GM12872 (cell line): ENCODE data around the gene SPATA21.

ENCODE experiments used
- TF ChIP-seq, protein P1 (sequence below): IDR thresholded peaks from 3 replicates; pipeline ENCODE4 v1.5.1; 2011; ENCODE audit warnings: low read depth, mild to moderate bottlenecking, low read length, moderate library complexity; ENCODE audit not compliant: insufficient read depth

Gene SPATA21

DNA sequence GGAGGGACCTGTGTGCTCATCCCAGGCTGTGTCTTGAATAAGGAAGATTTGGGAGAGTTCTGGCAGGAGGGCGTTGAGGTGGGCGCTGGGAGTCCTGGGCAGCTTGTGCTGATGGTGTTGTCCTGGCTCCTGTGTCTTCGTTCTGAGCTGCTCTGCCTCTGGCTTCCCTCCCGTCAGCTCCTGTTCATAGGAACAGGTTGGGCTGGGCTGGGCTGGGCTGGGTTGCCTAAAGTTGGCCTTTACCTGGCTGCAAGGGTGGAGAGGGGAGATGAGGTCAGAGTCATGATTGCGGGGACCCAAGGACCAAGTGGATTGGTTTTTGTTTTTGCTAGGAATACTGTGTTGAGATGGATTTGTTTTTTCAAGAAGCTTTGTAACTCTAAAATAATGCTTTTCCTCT is 12.4 kb upstream of the SPATA21 start:
- TF ChIP-seq, protein P1, sequence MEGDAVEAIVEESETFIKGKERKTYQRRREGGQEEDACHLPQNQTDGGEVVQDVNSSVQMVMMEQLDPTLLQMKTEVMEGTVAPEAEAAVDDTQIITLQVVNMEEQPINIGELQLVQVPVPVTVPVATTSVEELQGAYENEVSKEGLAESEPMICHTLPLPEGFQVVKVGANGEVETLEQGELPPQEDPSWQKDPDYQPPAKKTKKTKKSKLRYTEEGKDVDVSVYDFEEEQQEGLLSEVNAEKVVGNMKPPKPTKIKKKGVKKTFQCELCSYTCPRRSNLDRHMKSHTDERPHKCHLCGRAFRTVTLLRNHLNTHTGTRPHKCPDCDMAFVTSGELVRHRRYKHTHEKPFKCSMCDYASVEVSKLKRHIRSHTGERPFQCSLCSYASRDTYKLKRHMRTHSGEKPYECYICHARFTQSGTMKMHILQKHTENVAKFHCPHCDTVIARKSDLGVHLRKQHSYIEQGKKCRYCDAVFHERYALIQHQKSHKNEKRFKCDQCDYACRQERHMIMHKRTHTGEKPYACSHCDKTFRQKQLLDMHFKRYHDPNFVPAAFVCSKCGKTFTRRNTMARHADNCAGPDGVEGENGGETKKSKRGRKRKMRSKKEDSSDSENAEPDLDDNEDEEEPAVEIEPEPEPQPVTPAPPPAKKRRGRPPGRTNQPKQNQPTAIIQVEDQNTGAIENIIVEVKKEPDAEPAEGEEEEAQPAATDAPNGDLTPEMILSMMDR: no peak

DNA sequence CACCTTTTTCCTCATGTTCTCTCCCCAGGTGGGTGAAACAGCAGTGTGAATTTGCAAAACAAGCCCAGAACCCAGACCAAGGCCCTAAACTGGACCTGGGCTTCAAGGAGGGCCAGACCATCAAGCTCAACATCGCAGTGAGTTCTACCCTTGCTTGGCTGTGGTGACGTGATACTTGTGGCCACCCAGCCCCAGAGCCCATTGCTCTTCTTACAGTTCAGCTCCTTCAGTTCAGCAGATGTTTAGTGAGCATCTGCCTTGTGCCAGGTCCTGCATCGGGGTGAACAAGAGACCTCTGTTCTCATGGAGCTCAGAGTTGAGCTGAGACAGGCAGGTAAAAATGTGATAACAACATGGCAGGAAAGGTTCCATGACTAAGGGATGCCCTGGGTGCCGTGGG is 11.8 kb upstream of the SPATA21 start:
- TF ChIP-seq, protein P1: no peak

DNA sequence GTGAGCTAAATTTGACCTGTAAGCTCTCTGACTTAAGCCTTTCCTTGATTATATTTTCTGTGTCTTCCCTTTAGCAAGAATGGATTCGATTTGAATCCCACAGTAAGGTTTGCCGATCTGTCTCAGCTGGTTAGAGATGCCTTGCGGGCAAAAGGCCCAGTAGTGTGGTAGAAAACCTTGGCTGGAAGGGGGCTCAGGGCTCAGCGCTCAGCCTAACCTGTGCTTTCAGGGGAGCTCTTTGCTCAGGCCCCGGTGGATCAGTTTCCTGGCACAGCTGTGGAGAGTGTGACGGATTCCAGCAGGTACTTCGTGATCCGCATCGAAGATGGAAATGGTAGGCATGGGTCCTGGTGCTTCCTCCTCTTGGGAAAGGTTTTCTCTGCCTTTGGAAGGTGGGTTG is 10.4 kb upstream of the SPATA21 start:
- TF ChIP-seq, protein P1: no peak

DNA sequence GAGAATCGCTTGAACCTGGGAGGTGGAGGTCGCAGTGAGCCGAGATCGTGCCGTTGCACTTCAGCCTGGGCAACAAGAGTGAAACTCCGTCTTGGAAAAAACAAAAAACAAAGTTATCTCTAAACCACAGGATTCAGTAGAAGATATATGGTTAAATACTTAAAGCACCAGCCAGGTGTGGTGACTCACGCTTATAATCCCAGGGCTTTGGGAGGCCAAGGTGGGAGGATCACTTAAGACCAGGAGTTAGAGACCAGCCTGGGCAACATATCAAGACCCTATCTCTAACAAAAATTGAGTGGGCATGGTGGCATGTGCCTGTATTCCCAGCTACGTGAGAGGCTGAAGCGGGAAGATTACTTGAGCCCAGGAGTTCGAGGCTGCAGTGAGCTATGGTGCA is 8.9 kb upstream of the SPATA21 start:
- TF ChIP-seq, protein P1: no peak

DNA sequence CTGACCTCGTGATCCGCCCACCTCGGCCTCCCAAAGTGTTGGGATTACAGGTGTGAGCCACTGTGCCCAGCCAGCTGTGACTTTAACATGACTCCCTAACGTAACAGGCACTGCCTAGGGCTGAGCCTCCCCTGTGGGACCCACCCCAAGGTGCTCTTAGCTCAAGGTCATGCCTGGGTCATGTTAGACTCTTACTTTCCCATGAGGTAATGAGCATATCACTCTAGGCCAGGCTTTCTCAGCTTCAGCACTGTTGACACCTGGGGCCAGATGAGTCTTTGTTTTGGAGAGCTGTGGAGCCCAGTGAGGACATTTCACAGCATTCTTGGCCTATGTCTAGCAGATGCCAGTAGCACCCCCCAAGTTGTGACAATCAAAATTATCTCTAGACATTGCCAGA is 7.8 kb upstream of the SPATA21 start:
- TF ChIP-seq, protein P1: no peak

DNA sequence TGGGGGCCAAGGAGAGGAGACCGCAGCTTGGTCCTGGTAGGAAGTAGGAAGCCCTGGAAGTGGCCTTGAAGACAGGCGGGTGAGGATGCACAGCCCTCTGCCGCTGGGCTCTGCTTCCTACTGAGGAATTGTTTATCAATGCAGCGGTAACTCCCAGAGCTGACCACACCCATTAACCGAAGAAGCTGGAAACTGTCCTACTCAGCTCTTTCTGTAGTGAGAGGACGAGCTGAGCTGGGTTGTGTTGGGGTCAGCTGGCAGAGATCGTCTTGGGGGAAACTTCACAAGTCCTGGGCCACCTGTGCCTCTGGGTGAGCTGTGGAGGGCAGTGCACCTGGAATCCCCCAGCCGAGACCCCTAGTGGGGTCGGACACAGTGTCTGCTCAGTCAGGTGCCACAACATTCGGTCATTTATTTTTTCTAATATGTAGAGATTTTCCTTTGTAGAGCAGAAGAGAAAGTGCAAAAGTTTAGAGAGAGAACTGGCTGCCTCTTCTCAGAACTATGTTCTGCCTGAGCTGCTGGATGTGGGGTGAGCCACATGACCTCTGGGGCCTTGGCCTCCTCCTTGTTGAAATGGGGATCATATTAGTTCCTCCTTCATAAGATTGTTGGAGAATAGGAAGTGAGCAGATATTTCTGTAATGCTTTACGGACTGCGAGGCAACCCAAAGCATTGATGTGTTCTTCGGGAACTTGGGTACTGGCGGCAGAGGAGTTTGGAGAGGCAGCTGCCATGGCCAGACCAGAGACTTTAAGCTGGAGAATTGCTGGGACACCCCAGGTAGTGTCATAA is 6.9 kb upstream of the SPATA21 start:
- TF ChIP-seq, protein P1: no peak

DNA sequence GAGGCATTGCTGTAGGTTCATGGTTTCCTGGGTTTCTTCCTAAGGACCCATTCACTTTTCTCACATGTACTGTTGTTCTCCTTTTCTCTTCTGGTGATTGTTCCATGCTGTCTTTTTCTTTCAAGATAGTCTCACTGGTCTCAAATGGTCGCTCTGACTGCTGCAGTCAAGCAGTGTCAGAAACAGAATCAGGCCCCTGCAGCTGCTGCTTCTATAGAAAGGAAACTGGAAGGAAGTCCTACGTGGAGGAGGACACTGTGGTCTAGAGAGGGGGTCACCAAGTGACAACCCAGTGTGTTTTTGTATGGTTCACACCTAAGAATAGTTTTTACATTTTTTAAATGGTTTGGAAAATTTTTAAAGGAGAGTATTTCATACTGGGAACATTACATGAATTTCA is 5.7 kb upstream of the SPATA21 start:
- TF ChIP-seq, protein P1: no peak
